SH-SY5Y (cell line): ENCODE data around the gene RAB17.

Experiments used
- GATA2 ChIP-seq: IDR thresholded peaks from 2 replicates; pipeline ENCODE4 v1.6.1; 2011; ENCODE audit warnings: mild to moderate bottlenecking, low read depth, low read length
- GATA3 ChIP-seq: IDR thresholded peaks from 2 replicates; pipeline ENCODE4 v1.6.1; 2011; ENCODE audit warnings: low read depth, mild to moderate bottlenecking, low read length, moderate library complexity

DNA sequence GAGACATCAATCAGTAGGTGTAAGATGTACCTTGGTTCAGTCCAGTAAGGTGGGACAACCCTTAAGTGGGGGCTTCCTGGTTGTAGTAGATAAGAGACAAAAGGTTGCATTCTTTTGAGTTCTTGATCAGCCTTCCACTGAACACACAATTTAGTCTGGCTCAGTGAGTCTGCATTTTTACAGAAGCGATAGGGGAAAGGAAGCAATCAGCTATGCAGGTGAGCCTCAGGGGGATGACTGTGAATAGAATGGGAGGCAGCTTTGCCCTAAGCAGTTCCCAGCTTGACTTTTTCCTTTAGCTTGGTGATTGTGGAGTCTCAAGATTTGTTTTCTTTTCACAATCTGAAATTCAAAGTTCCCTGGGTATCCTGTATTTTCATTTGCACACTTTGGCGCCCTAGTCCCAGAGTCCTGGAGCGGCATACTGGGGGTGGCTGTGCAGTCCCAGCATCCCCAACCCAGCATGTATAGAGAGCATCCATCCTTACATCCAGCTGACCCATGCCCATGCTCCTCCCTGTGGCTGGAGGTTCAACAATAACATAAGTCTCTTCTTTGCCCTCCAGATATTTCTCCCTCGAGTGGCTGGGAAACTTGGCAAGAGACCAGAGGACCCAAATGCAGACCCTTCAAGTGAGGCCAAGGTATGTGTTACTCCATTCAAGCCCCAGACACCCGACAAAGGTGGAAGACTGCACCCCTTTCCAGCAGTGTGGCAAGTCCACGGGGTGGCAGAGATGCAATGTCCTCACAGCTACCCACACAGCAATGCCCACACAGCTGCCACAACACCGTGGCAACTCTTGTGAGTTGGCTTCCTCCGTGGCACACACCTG is 44.3 kb downstream of the RAB17 start:
- TF ChIP-seq GATA2 (no peak), GATA3 (no peak)
